Middle frontal gyrus (tissue), 1 donor: ENCODE measurements around the gene CYP2W1.

Experiments used
- DNase-seq: peaks from one replicate; pipeline ENCODE4 v3.0.0-alpha.2; 2015; ENCODE audit warnings: low spot score; ENCODE audit errors: extremely low spot score

CYP2W1 gene

DNA sequence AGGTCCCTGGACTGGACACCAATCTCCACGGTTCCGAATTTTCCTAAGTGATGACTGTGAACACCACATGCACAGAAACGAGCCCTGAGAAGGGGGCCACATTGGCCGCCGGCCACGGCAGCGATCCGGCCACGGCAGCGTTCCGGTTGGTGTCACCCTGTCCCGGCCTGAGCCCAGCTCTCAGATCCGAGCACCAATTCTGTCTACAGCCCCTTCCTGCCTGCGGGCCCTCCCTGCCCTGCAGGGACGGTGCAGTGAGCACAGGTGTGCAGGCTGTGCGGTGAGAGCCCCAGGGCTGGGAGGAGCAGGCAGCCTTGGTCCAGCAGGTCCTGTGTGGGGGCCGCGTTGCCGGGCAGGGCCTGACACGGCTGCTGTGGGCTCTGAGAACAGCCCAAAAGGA, 31.7 kb downstream of the CYP2W1 start:
- no peak for DNase-seq

DNA sequence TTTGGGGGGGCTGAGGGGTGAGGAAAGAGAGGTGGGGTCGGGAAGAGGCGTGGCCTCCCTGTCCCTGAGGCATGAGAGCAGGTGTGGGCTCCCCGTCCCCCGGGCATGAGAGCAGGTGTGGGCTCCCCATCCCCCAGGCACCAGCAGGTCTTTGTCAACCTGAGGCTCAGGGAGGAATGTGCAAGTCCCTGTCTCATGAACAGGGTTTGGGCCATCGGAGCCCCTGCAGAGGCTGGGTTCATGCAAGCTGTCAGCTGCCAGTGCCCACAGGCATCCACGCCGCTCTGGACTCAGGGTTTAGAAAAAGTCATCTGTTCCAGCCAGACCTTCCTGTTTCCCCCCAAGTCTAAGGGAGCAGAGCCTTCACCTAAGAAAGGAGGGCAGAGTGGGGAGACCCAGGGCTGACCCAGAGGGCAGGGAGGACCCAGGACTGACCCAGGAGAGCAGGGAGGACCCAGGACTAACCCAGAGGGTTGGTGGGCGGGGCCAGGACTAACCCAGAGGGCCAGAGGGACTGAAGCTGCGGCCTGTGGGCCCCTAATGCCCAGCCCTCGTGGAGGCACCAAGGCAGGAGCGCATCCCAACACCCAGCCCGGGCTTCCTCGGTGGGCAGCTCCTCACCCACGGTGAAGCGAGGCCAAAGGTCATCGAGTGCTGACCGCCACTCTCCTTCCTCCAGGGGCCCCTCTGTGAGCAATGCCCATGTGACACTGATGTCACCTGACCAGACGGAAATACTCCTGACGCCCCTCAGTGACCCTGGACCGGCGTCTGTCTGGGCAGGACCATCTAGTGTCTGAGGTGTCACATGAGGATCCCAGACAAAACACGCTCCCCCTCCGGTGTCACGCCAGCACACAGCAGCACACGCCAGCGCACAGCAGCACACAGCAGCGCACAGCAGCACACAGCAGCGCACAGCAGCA, 32.5 kb downstream of the CYP2W1 start:
- DNase-seq = no peak

DNA sequence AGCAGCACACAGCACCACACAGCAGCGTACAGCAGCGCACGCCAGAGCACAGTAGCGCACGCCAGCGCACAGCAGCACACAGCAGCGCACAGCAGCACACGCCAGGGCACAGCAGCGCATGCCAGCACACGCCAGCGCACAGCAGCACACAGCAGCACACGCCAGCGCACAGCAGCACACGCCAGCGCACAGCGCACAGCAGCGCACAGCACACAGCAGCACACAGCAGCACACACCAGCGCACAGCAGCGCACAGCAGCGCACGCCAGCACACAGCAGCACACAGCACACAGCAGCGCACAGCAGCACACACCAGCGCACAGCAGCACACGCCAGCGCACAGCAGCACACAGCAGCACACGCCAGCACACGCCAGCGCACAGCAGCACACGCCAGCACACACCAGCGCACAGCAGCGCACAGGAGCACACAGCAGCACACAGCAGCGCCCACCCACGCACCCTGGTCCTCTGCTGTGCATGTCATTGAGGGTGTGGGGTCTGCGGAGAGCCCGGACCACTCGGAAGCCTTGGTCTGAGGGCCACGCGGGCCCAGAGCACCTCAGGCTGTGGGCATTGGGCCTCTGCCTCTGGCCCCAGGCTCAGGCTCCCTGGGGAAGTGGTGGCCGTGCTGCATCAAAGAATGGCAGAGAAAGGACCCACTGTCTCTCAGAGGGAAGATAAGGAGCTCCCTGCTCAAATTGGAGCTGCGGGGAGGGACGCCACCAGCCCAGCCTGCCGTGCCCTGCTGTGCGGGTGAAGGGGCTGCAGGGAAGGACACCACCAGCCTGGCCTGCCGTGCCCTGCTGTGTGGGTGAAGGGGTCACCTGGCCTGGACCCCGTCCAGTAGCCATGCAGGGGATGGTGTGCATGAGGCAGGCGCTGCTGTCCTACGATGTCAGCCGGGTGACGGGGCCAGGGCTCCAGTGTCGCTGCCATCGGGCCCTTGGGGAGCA, 33.9 kb downstream of the CYP2W1 start:
- DNase-seq = no peak

DNA sequence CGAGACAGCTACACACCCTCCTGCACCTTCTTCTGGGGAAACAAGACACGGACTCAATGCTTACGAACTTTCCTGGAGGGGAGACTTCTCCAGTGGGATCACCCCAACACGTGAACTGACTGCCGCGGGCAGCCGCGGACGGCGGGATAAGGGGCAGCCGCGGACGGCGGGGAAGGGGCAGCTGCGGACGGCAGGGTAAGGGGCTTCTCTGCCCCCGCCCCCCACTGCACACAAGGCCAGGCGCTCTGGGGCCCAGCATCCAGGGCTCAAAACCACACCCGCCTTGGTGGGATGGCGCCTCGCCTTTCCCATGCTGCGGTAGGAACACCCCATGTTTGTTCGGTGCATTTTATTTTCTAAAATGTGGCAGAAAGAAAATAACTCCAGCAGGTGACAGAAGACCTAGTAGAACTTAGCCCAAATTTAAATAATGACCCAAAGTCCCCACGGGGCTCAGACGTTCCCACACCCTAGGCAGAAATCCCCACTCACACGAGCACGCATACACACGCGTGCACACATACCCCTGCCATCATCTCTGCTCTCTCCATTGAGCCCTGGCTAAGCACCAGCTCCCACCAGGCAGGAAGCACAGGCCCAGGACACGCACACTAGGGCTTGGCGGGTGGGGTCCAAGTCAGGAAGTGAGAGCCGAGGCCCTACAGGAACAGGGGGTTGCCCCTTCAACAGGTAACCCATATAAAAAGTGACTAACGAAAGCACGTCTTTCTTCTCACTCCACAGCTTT, 34.8 kb downstream of the CYP2W1 start:
- no peak for DNase-seq

DNA sequence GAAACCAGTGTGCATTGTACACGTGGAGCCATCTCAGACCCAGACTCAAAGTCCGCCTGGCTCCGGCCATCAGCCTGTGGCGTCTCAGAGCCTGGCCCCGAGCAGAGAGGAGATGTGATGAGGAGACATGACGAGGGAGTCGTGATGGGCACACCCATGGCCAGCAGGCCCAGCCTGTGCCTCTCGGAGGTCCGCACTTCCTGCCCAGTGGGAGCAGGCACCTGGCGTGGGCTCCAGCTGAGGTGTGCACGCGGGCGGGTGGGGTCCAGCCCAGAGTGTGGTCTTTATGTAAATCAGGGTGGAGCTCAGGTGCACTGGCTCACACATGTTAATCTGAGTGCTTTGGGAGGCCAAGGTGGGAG, 35.3 kb downstream of the CYP2W1 start:
- no peak for DNase-seq

DNA sequence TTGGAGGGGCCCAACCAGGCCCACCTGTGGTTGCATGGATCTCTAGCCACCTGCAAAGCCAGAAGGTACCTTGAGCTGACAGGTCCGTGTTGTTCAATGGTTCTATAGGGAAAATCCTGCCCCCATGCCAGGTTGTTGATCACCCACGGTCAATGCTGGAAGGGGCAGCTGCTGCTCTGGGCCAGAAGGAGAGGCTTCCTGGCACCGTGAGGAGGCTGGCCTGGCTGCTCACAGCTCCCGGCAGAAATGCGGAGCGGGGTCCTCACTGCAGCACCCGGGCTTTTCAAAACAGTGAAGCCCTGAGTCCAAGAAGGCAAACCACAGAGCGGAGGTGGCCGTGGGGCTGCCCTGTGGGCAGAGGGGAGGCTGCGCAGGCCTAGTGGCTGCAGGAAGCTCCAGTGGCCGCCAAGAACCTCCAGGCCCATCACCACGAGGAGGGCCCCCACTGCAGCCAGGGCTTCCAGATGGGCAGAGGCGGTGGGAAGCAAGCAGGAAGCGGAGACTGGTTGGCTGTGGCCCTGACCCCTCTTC, 36.3 kb downstream of the CYP2W1 start:
- no peak for DNase-seq

DNA sequence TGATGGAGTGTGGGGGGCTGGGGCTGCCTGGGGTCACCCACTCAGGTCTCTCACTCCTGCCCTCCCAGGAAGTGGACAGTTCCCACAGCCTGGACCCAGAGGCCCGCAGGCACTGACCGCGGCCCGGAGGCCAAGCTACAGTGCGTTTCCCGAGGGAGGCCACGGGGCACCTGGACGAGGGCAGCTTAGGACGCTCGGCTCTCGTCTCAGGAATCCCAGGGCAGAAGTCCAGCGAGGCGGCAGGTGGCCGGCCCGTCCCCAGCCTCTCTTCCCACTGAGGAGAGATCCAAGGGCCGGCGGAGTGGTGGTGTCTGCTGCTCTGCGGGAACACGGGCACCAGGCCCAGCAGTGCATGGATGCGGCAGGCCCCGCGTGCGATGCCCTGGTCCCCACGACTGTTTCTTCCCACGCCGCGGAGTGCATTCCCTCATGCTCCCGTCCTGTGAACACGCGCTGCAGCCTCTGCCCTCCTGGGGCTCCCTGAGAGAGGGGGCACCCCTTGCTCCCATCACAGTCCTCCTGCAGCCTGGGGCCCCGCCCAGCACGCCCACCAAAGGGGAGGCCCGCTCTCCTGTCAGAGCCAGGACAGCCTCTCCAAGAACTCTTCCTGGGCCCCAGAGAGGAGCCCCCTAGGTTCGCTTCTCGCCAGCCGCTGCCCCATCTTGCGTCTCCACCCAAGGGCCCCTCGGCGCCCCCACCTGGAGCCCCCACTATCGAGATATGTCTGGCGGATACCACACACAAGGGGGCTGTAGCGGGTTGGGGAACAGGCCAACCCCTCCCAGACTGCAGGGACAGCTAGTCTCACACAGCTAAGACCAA, 37.0 kb downstream of the CYP2W1 start:
- no peak for DNase-seq

DNA sequence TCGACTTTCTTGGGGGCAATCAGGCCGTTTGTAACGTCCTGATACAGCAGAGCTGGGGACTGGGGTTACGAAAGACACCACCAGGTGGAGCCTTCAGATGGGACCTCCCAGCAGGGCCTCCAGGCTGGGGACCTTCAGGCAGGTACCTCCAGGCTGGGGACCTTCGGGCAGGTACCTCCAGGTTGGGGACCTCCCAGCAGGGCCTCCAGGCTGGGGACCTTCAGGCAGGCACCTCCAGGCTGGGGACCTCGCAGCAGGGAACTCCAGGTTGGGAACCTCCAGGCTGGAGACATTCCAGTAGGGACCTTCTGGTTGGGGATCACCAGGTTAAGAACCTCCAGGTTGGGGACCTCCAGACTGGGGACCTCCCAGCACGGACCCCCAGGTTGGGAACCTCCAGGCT, 37.9 kb downstream of the CYP2W1 start:
- no peak for DNase-seq

DNA sequence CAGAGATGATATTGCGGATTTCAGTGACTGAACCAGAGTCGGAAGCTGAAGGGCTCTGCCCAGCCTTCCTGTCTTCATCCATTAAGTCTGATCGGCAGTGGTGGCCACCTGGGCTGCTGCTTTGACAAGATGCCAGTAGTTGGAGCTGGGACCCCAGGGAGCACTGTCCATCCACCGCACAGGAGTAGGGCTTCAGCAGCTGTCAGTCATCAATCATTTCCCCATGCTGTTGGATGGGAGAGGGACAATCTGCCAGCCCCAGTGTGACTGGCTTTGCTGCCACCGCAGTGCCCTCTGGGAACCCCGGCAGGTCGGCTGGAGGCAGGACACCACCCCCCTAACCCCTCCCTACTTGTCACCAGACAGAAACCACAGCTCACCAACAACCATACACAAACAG, 38.4 kb downstream of the CYP2W1 start:
- no peak for DNase-seq

DNA sequence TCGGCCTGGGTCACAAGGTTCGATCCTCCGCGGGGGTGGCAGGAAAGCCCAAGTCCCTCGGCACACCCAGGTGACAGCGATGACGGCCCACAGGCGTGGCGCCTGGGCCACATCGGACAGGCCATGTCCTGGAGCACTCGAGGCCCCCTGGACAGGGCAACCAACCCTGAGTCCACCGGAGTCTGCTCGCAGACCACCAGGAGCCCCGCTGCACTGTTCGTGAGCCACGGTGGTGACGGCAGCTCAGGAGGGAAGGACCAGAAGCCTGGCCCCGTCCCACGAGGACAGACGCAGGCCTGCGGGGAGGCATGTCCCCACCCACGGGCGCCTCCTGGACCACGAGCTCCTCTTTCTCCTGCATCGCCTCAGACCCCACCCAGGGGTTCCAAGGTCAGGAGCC, 39.0 kb downstream of the CYP2W1 start:
- DNase-seq = no peak

DNA sequence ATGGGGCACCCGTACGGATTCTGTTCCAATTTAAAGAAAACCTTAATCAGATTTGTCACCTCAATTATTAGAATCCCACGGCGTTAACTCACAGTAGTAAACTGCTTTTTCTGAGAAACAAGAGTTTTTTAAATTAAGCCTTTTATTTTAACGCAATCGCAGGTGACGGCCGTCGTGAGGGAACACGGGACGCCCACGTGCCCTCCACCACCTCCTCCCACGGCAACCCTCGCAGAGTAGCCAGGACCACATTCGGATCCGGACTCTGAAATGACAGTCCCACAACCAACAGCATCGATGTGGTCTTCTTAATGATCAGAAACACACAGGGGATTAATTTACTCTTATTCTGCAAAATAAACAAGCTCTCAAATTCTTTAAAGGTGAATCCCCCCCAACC, 39.4 kb downstream of the CYP2W1 start:
- DNase-seq = no peak

DNA sequence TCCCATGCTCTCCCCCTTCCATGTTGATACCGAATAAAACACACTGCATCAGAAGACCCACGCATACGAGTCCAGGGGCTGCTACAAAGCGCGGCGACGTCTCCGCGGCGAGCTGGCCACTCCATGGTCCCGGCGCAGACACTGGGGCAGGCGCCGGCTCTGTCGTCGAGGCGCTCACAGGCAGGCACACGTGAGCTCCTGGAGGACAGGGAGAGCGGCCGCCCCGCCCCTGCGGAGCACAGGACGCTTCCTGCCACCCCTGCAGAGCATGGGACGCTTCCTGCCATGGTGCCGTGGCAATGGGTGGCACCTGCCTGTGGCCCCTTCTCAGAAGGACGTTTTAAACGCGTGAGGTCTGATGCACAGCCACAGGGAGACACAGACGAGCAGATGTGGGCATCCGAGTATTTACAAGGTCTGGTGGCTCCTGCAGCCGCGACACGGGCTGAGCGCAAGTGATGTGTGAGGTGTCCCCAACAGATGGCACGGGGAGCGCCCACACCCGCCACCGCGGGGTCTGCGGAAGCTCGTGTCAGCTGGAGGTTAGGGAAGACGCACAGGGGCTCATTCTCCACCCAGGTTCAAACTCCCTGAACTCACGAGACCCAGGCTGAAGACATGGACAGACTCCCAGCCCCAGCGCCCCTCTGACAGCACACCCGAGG, 40.0 kb downstream of the CYP2W1 start:
- DNase-seq = no peak

DNA sequence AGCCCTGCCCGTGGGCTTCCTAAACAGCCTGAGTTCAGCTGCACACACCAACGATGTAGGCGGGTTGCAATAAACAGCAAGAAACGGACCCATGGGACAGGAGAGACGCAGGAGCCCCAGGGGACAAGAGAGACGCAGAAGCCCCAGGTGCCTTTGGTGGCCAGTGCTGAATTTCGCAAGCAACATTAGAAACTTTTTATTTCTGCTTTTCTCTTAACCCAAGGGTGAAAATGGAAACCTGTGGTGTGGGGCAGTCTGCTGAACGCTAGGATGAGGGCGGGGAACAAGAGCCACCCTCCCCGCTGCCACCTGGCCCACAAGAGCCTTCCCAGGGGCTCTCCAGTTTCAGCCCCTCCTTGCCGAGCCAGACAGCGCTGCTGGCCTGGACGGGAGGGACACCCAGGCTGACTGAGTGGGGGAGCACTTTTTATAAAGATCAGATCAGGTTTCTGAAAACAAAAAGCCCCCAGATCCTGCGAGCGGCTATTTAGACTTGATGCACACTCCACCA, 41.4 kb downstream of the CYP2W1 start:
- no peak for DNase-seq

DNA sequence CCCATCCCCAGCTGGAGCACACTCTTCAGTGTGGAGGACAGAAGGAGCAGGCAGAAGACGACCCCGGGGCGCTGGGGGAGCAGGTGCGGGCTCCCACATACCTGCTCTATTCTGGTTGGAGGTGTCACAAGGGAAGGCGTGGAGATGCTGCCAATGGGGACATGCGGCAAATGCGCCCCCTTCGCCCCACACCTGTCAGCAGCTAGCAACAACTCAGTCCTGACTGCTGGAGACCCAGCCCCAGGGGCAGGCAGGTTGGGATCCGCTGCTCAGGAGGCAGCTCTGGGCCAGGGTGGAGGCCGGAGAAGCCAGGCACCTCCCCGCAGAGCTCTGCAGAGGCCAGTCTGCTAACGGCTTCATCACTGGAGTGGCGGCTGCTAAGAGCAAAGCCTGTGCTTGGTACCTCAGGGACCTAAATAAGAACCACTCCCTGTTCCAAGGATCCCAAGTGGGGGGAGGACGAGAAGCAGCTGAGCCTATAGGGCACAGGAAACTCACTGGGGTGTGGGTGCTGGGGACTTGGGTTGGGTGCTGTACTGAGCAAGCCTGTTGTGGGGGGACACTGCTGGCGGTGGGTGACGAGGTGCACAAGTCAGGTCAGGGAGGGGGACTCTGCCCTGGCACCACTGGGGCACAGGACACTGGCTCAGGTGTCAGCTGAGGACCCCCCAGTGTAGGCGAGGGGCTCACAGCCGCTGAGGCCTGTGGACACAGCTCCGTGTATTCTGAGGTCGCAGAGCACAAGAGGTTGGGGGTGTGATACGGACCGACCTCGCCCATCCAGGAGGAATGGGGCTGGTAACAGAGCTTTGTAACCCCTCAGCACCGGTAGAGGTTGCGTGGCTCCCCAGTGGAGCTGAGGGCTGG, 42.1 kb downstream of the CYP2W1 start:
- DNase-seq = no peak

DNA sequence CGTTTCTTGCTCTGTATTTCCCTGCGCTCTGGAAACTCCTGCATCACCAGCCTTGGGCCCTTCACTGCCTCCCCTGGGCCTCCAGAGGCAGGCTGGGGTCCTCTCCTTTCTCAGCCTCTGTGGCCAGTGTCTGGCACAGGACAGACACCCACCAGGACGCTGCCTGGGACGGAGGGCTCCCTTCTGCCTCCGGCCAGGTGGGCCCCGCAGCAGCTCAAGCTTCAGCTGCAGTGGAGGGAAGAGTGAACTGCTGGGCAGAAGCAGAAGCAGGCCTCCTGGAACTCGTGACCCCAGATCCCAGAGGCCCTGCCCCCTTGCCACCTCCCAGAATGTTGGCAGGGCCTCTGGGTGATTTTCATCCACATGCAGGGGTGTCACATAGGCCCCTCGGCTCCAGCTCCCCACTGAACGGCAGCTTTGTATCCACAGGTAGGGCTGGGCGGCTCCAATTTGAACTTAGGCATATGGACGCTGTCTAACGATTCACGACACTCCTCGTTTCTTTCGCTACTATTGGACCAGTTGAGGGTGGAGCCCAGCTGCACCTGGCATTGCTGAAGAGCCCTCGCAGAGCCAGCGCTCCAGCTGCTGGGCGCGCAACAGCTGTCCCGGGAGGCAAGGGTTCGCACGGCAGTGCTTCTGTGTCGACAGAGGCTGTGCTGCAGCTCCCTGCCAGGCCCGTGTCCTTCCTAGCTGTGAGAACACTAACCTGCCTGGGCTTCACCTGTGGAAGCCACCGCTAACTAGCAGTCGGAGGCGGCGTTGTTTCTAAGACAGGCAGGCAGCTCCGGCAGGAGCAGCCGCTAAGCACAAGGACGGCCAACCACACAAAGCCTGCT, 43.0 kb downstream of the CYP2W1 start:
- no peak for DNase-seq

DNA sequence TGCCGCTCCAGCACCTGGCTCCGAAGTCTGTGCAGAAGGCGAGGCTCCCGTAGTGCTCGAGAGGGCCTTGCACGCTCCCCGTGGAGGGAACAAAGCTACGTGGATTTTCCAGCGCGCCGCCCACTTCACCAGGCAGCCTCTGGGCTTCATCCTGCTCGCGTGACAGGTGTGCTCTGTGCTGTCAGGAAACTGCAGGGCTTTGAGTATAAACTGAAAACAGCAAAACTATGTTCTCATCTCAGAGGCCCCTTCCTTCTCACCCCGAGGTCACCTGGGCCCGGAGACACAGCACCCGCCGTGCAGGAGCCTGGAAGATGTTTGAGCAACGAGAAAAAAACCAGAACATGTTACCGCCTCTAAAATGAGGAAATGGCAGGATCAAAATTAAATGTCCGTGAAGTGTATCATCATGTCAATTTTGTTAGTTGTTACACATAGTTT, 43.8 kb downstream of the CYP2W1 start:
- no peak for DNase-seq

DNA sequence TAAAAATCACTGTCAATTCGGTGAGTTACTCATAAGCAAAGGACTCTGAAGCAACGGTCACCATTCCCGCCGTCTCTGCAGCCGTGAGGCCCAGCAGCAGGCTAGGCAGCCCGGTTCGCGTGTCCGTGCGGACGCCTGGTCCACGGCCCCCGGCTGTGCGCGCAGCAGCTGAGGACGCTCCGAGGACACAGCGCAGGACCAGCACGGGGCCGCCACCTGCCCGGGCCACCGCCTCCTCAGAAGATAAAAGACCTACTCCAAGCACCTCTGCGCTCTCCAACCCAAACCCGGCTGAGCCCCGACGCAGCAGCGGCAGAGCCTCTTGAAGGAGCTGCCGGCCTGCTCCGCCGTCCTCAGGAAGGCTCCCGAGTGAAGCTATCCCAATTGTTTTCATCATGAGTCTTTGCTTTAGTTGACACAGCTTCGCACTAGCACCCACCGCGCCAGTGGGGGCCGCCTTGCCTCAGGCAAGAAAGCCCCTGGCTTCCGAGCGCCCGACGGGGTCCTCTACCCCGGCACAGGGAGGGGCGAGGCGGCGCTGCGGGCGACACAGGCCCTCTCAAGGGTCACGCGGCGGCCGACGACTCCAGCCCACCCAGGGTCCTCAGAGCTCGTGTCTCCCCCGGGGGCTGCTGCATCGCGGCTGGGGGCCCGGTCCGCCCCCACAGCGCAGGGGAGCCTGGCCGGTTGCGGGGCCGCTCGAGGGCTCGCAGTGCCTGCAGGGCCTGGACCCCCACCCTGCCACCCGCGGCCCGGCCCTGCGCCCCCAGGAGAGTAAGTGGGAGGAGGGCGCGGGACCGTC, 44.5 kb downstream of the CYP2W1 start:
- no peak for DNase-seq
